Astrocyte of the cerebellum (primary cell): ENCODE data around the gene GASK1A.

Source experiments
- DNase-seq: peaks from one replicate; pipeline ENCODE4 v3.0.0-alpha.2; 2011; ENCODE audit warnings: low read depth
- H3K4me3 ChIP-seq: 2 replicates; pipeline ENCODE4 v1.5.1; 2011; ENCODE audit warnings: mild to moderate bottlenecking, low read depth, low read length, moderate library complexity
- CTCF ChIP-seq: IDR thresholded peaks from 2 replicates; pipeline ENCODE4 v1.5.1; 2012; ENCODE audit warnings: low read length, low read depth, moderate library complexity, mild to moderate bottlenecking; ENCODE audit errors: missing control alignments
- in situ Hi-C: cut with HindIII; loops from 2 replicates; pipeline ENCODE4 v1.10.0; 2017; ENCODE audit warnings: low sequenced_read_pairs

GASK1A gene

GRCh38 chr3:43018246-43018645 lies 39.1 kb downstream of the GASK1A start:
- TF ChIP-seq CTCF = no peak
- no peak for DNase-seq
- no peak overlapping the region for H3K4me3 ChIP-seq
- in situ Hi-C loops = no loop called here

- H3K4me3 ChIP-seq = no peak overlapping the region
- DNase-seq = no peak
- in situ Hi-C loops = no loop called here
Observed at GRCh38 chr3:43019006-43019809, 40.1 kb downstream of the GASK1A start.

GRCh38 chr3:43019826-43020225 lies 40.7 kb downstream of the GASK1A start:
- in situ Hi-C loops = no loop called here
- TF ChIP-seq CTCF = no peak
- DNase-seq = no peak
- no peak overlapping the region for H3K4me3 ChIP-seq

More at GRCh38 chr3:43019006-43019809, 40.1 kb downstream of the GASK1A start:
- TF ChIP-seq CTCF = no peak

- DNase-seq = no peak
- in situ Hi-C loops = no loop called here
- no peak overlapping the region for H3K4me3 ChIP-seq
- no peak for TF ChIP-seq CTCF
Observed at GRCh38 chr3:43021186-43021585, 42.1 kb downstream of the GASK1A start.

GRCh38 chr3:43022121-43022520 lies 43.0 kb downstream of the GASK1A start:
- in situ Hi-C loops = no loop called here
- TF ChIP-seq CTCF = no peak
- no peak overlapping the region for H3K4me3 ChIP-seq
- DNase-seq = no peak

- in situ Hi-C loops = no loop called here
- H3K4me3 ChIP-seq = no peak overlapping the region
- DNase-seq = no peak
- TF ChIP-seq CTCF = no peak
Observed at GRCh38 chr3:43023066-43023465, 44.0 kb downstream of the GASK1A start.

- TF ChIP-seq CTCF = no peak
- in situ Hi-C loops = no loop called here
- DNase-seq = no peak
- no peak overlapping the region for H3K4me3 ChIP-seq
Observed at GRCh38 chr3:43023746-43024145, 44.6 kb downstream of the GASK1A start.
